HUES6 (cell line): ENCODE data around the gene ATP13A2.
"Not testable (repeated sequence)": the region's sequence is repeated elsewhere in the genome, so short reads cannot be mapped to it uniquely, and the experiment has no call there.

Experiments
- H3K27ac ChIP-seq: 2 replicates; pipeline ENCODE4 v1.7.0; 2013; ENCODE audit warnings: low read depth, mild to moderate bottlenecking, low read length, inconsistent platforms
- H3K27me3 ChIP-seq: 2 replicates; pipeline ENCODE4 v1.6.1; 2013; ENCODE audit warnings: low read length; ENCODE audit not compliant: control insufficient read depth, insufficient read depth
- H3K36me3 ChIP-seq: 2 replicates; pipeline ENCODE4 v1.6.1; 2013; ENCODE audit warnings: low read length; ENCODE audit not compliant: control insufficient read depth, insufficient read depth
- H3K4me1 ChIP-seq: 2 replicates; pipeline ENCODE4 v1.6.1; 2013; ENCODE audit warnings: low read length; ENCODE audit not compliant: control insufficient read depth, insufficient read depth
- H3K4me3 ChIP-seq: 2 replicates; pipeline ENCODE4 v1.5.1; 2013; ENCODE audit warnings: low read depth, low read length
- H3K9ac ChIP-seq: one replicate; pipeline ENCODE4 v1.6.1; 2013; ENCODE audit warnings: mild to moderate bottlenecking, low read length
- H3K9me3 ChIP-seq: 2 replicates; pipeline ENCODE4 v1.6.1; 2013; ENCODE audit warnings: low read depth, low read length; ENCODE audit not compliant: control insufficient read depth, insufficient read depth

The ATP13A2 gene

DNA sequence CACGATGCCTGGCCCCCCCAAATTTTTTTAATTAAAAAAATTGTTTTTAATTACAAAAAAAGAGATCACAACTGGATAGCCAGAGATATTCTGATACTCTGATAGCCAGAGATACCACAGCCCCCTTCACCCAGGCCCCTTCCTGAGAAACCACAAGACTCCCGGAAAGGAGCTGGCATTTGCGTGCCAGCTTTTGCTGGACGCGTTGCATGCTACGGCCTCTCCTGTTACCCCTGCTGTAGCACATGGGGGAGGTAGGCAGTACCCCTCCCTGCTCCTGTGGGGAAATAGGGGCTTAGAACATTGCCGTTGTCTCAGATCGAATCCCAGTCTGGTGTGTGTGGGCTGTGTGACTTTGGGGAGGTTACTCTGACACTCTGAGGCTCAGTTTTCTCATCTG is 54.0 kb downstream of the ATP13A2 start:
- H3K9me3 ChIP-seq = no peaks in the 10 kb centered on the region
- H3K36me3 ChIP-seq = peaks cover 47% of the 10 kb centered on the region
- no peak overlapping the region for H3K27ac ChIP-seq
- no peak overlapping the region for H3K9ac ChIP-seq
- no peak overlapping the region for H3K4me3 ChIP-seq
- peaks cover 3% of the 10 kb centered on the region; the same call in 1 of the 2 replicates for H3K4me1 ChIP-seq
- no peaks in the 10 kb centered on the region for H3K27me3 ChIP-seq

DNA sequence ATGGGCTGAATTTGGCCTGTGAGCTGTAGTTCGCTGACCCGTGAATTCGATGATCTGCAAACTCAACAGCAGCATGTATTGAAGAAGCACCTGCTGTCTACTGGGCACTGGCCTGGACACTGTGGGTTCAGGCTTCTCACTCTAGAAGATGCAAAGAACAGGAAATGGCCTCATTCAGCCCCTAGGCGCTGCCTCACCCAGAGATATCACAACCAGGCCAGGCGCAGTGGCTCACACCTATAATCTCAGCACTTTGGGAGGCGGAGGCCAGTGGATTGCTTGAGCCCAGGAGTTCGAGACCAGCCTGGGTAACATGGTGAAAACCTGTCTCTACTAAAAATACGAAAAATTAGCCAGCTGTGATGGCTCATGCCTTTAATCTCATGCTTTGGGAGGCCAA is 55.0 kb downstream of the ATP13A2 start:
- H3K36me3 ChIP-seq = peaks cover 47% of the 10 kb centered on the region
- H3K9me3 ChIP-seq = no peaks in the 10 kb centered on the region

DNA sequence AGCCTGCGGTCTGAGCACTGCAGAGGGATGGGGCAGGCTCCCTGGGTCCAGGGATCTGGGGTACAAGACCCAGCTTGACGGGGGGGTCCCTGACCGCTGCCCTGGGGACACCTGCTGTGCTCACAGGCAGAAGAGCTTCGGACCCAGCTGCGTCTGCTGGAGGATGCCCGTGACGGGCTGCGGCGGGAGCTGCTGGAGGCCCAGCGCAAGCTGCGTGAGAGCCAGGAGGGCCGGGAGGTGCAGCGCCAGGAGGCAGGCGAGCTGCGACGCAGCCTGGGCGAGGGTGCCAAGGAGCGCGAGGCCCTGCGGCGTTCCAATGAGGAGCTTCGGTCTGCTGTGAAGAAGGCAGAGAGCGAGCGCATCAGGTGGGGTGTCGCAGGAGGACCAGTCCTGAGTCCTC is 56.5 kb downstream of the ATP13A2 start:
- no peaks in the 10 kb centered on the region for H3K9me3 ChIP-seq
- H3K4me1 ChIP-seq = no peaks in the 10 kb centered on the region
- no peaks in the 10 kb centered on the region for H3K27me3 ChIP-seq
- H3K36me3 ChIP-seq = peaks cover 47% of the 10 kb centered on the region
- no peak overlapping the region for H3K4me3 ChIP-seq
- H3K27ac ChIP-seq = no peak overlapping the region
- no peak overlapping the region for H3K9ac ChIP-seq

More for the DNA sequence above, 55.0 kb downstream of the ATP13A2 start:
- Histone ChIP-seq H3K4me3 (no peak overlapping the region), H3K27me3 (no peaks in the 10 kb centered on the region), H3K4me1 (peaks cover 3% of the 10 kb centered on the region; the same call in 1 of the 2 replicates), H3K9ac (no peak overlapping the region), H3K27ac (no peak overlapping the region)

DNA sequence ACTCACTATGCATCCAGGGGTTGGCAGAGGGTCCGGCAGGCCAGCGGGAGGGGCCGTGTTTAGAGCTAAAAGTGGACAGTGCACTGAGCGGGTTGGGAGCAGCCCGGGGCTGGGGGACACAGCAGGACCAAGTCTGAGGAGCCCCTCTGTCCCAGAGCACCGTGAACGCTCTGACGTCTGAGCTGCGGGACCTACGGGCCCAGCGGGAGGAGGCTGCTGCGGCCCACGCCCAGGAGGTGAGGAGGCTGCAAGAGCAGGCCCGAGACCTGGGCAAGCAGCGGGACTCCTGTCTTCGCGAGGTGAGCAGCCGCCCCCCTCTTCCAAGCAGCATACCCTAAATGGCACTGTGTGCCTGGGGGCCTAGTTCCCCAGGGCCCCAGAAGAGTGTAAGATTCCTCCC is 57.1 kb downstream of the ATP13A2 start:
- no peak overlapping the region for H3K4me3 ChIP-seq
- peaks cover 47% of the 10 kb centered on the region for H3K36me3 ChIP-seq
- no peaks in the 10 kb centered on the region for H3K9me3 ChIP-seq
- H3K9ac ChIP-seq = no peak overlapping the region
- H3K27ac ChIP-seq = no peak overlapping the region
- no peaks in the 10 kb centered on the region for H3K27me3 ChIP-seq
- H3K4me1 ChIP-seq = no peaks in the 10 kb centered on the region

DNA sequence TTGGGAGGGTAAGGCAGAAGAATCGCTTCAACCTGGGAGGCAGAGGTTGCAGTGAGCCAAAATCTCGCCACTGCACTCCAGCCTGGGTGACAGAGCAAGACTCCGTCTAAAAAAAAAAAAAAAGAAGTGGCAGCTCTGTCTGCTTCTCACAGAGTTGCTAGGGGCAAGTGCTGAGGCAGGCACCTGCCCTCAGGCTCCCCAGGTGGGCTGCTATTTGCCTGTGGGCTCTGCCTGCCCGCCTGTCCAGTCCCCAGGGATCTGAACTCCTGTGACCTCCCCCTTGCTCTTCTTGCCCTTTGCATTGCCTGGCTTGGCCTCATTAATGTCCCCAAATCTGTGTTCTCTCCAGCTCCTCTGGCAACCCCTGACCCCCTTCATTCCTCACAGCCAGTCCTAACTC is 59.4 kb downstream of the ATP13A2 start:
- not testable (repeated sequence) for H3K4me3 ChIP-seq, H3K4me1 ChIP-seq, H3K9ac ChIP-seq, H3K27me3 ChIP-seq, H3K9me3 ChIP-seq, H3K27ac ChIP-seq
- H3K36me3 ChIP-seq = peaks cover 47% of the 10 kb centered on the region

DNA sequence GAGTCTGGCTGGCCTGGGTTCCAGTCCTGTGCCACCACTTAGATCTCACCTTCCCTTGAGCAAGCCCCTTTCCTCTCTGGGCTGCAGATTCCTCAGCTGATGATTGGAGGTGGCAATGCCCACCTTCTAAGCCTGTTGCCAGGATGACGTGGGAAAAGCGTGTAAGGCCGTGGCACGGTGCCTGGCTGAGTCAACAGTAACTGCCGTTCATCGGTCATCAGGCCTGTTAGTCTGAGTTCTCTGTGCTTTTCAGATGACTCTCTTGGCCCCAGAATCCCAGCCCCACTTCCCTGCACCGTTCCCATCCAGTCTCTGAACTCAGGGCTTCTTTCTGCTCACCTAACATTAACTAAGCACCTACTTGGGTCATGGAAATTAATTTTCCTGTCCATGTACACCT is 62.7 kb downstream of the ATP13A2 start:
- H3K4me1 ChIP-seq, H3K9me3 ChIP-seq, H3K27ac ChIP-seq, H3K4me3 ChIP-seq, H3K27me3 ChIP-seq, H3K9ac ChIP-seq: not testable (repeated sequence)
- H3K36me3 ChIP-seq = peaks cover 41% of the 10 kb centered on the region

DNA sequence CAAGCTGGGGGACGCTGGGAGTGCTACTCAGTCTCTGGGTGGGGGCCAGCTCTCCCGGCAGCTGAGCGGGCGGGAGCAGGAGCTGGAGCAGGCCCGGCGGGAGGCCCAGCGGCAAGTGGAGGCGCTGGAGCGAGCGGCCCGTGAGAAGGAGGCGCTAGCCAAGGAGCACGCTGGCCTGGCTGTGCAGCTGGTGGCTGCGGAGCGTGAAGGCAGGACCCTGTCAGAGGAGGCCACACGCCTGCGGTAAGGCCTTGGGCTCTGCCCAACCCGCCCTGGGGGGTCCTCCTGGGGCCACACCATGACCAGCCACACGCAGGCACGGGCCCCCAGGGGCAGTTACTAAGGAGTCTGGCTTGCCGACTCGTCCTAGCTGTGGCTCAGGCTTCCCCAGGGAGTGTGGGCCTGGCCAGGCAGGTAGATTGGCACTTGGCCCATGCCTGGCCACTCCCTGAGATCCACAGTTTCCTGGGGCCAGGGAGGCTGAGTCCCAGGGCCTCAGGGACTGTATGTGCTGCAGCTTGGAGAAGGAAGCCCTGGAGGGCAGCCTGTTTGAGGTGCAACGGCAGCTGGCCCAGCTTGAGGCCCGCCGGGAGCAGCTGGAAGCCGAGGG is 63.3 kb downstream of the ATP13A2 start:
- not testable (repeated sequence) for H3K27ac ChIP-seq, H3K9ac ChIP-seq

DNA sequence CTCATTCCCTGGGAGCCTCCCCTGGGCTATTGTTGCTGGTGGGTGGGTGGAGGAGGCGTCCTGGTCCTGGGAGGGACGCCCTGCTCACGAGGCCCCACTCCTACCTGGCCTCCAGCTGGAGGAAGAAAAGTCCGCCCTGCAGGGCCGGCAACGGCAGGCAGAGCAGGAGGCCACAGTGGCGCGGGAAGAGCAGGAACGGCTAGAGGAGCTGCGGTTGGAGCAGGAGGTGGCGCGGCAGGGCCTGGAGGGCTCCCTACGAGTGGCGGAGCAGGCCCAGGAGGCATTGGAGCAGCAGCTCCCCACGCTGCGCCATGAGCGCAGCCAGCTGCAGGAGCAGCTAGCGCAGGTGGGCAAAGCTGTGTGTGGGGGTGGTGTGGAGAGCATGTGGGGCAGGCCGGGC is 65.1 kb downstream of the ATP13A2 start:
- H3K36me3 ChIP-seq = peaks cover 58% of the 10 kb centered on the region
- H3K9me3 ChIP-seq = no peaks in the 10 kb centered on the region
- no peak overlapping the region for H3K4me3 ChIP-seq
- no peak overlapping the region for H3K27ac ChIP-seq
- no peaks in the 10 kb centered on the region for H3K27me3 ChIP-seq
- H3K9ac ChIP-seq = no peak overlapping the region
- no peaks in the 10 kb centered on the region for H3K4me1 ChIP-seq

More for the DNA sequence above, 63.3 kb downstream of the ATP13A2 start:
- H3K27me3 ChIP-seq, H3K4me1 ChIP-seq, H3K9me3 ChIP-seq, H3K4me3 ChIP-seq: not testable (repeated sequence)
- peaks cover 47% of the 10 kb centered on the region for H3K36me3 ChIP-seq

DNA sequence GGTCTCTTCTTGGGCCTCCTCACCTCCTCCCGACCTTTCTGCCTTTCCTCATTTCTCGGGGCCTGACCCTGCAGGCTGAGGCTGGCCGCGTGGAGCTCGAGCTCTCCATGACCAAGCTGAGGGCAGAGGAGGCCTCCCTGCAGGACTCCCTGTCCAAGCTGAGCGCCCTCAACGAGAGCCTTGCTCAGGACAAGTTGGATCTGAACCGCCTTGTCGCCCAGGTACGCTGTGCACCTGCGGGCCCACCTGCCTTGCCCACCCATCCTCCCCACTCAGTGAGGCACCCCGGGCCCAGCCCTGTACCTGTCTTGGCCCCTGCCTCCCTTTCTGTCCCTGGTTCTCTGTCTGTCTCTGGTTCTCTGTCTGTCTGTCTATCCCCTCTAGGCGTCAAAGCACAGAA is 65.5 kb downstream of the ATP13A2 start:
- not testable (repeated sequence) for H3K4me1 ChIP-seq, H3K9me3 ChIP-seq, H3K4me3 ChIP-seq, H3K9ac ChIP-seq, H3K27ac ChIP-seq, H3K27me3 ChIP-seq
- H3K36me3 ChIP-seq = peaks cover 60% of the 10 kb centered on the region

DNA sequence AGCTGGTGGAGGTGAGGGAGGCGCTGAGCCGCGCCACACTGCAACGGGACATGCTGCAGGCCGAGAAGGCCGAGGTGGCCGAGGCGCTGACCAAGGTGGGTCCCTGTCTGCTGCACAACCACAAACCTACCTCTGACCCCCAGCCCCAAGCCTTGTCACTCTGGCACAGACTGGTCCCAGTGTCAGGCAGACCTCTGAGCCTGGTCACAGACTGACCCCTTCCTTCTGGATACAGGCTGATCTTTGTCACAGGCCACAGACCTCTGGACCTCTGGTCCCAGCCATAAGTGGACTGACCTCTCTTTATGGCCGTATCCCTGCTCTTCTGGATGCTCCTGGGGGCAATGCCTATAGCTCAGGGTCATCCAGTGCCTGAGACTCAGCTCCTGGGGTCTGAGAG is 66.2 kb downstream of the ATP13A2 start:
- H3K27me3 ChIP-seq, H3K4me1 ChIP-seq, H3K9ac ChIP-seq, H3K27ac ChIP-seq, H3K9me3 ChIP-seq, H3K4me3 ChIP-seq: not testable (repeated sequence)
- peaks cover 64% of the 10 kb centered on the region for H3K36me3 ChIP-seq

DNA sequence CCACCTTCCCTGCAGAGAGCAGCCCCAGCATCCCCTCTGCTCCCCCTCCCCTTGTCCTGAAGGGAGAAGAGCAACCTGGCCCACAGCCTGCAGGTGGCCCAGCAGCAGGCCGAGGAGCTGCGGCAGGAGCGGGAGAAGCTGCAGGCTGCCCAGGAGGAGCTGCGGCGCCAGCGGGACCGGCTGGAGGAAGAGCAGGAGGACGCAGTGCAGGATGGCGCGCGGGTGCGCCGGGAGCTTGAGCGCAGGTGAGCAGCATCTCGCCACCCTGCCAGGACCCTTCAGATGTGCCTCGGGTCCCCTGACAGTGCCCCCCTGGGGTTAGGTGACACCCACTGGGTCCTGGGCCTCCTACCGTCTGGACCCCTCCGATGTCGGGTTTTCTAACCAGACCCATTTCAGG is 67.7 kb downstream of the ATP13A2 start:
- no peak overlapping the region for H3K9ac ChIP-seq
- peaks cover 7% of the 10 kb centered on the region for H3K4me1 ChIP-seq
- no peak overlapping the region for H3K27ac ChIP-seq
- H3K4me3 ChIP-seq = no peak overlapping the region
- no peaks in the 10 kb centered on the region for H3K9me3 ChIP-seq
- H3K36me3 ChIP-seq = peaks cover 65% of the 10 kb centered on the region
- H3K27me3 ChIP-seq = no peaks in the 10 kb centered on the region
